Left cardiac atrium (tissue), 4 donors: ENCODE data around the gene CDC14A. TPM values are rescaled to one million over a fixed set of nuclear protein-coding genes. Genes with fewer than 3 reads are reported as not detected.

ENCODE experiments used
- ATAC-seq, 2 donors: fragments of 200-7000 bp; cut with Tn5 transposase; one replicate each; pipeline ENCODE4 v1.9.1; 2020; ENCODE audit warnings: mild to moderate bottlenecking in 2 of 2, moderate library complexity in 2 of 2
- DNase-seq: peaks from one replicate; pipeline ENCODE4 v3.0.0-alpha.2; 2020
- intact Hi-C, 2 donors: fragments of 100-400 bp; cut with DNase I; formaldehyde crosslinking; loops; one replicate each; pipeline versions ENCODE4 v1.14.1 to v1.15.1; 2022 to 2023
- total RNA-seq, 2 donors: library from RNA; stranded (reverse); fragmentation: NEBNext Ultra II Directional; extraction: Animal tissue kit (Norgen Biotek cat#: 25700); gene quantifications; one replicate each; pipeline ENCODE4 v1.2.1, GENCODE V29; 2021
- donor health status: DM: no; HTN: yes; CAD: no.
- donor health status: DM: no; HTN: yes; CAD: no; lungs with severe emphysema.
- donor health status: DM: yes; HTN: yes; CAD: no.
- donor health status: Dilated cardiomyopathy.

The CDC14A gene
- total RNA-seq, 2 donors from 2014 or later, result 4.5 to 4.7 TPM

GRCh38 chr1:100502052-100502792 lies 149.9 kb downstream of the CDC14A start:
- DNase-seq, result no peak
- ATAC-seq, result no peak
- intact Hi-C loops, result no loop called here

- ATAC-seq (no peak), DNase-seq (no peak)
- intact Hi-C loops, result no loop called here
Observed at GRCh38 chr1:100506217-100506616, 153.9 kb downstream of the CDC14A start.

- ATAC-seq, result no peak
- DNase-seq, result no peak
- intact Hi-C loops, result no loop called here
Observed at GRCh38 chr1:100510451-100510850, 158.1 kb downstream of the CDC14A start.

- ATAC-seq (peak in 1 of 2 donors; percentile 29), DNase-seq (no peak)
- intact Hi-C loops, result no loop called here
Observed at GRCh38 chr1:100511058-100511457, 158.8 kb downstream of the CDC14A start.

GRCh38 chr1:100511773-100512172 lies 159.5 kb downstream of the CDC14A start:
- DNase-seq (no peak), ATAC-seq (no peak)
- intact Hi-C loops, result no loop called here

GRCh38 chr1:100512803-100513352 lies 160.6 kb downstream of the CDC14A start:
- DNase-seq (no peak), ATAC-seq (no peak)
- intact Hi-C loops, result no loop called here

- intact Hi-C loops, result no loop called here
- no peak for ATAC-seq
- DNase-seq, result no peak
Observed at GRCh38 chr1:100516857-100517256, 164.6 kb downstream of the CDC14A start.

GRCh38 chr1:100517515-100517914 lies 165.2 kb downstream of the CDC14A start:
- DNase-seq (no peak), ATAC-seq (no peak)
- intact Hi-C loops, result no loop called here

GRCh38 chr1:100518023-100518422 lies 165.7 kb downstream of the CDC14A start:
- DNase-seq (no peak), ATAC-seq (no peak)
- intact Hi-C loops, result no loop called here

- ATAC-seq, result peak in 1 of 2 donors; percentile 12
- no peak for DNase-seq
- intact Hi-C loops, result no loop called here
Observed at GRCh38 chr1:100523038-100523652, 170.8 kb downstream of the CDC14A start.

- ATAC-seq (peak in 1 of 2 donors; percentile 12), DNase-seq (no peak)
- intact Hi-C loops, result no loop called here
Observed at GRCh38 chr1:100524355-100524754, 172.0 kb downstream of the CDC14A start.

- ATAC-seq (no peak), DNase-seq (no peak)
Observed at GRCh38 chr1:100526894-100527293, 174.6 kb downstream of the CDC14A start.

GRCh38 chr1:100528871-100529270 lies 176.6 kb downstream of the CDC14A start:
- no peak for DNase-seq
- ATAC-seq, result no peak
- intact Hi-C loops, result no loop called here

More at GRCh38 chr1:100526894-100527293, 174.6 kb downstream of the CDC14A start:
- intact Hi-C loops, result no loop called here

- DNase-seq (no peak), ATAC-seq (no peak)
- intact Hi-C loops, result no loop called here
Observed at GRCh38 chr1:100530141-100530540, 177.8 kb downstream of the CDC14A start.

- intact Hi-C loops, result no loop called here
- no peak for DNase-seq
Observed at GRCh38 chr1:100530880-100531487, 178.7 kb downstream of the CDC14A start.

GRCh38 chr1:100532645-100533044 lies 180.3 kb downstream of the CDC14A start:
- ATAC-seq (no peak), DNase-seq (no peak)
- intact Hi-C loops, result no loop called here

More at GRCh38 chr1:100530880-100531487, 178.7 kb downstream of the CDC14A start:
- peak; percentile 90 to 95 for ATAC-seq

- intact Hi-C loops, result no loop called here
- ATAC-seq, result no peak
- no peak for DNase-seq
Observed at GRCh38 chr1:100535264-100535663, 183.0 kb downstream of the CDC14A start.

- ATAC-seq (no peak), DNase-seq (no peak)
- intact Hi-C loops, result no loop called here
Observed at GRCh38 chr1:100536031-100536430, 183.7 kb downstream of the CDC14A start.

- ATAC-seq (peak; percentile 76 to 78), DNase-seq (peak; percentile 29)
- intact Hi-C loops, result no loop called here
Observed at GRCh38 chr1:100538913-100539835, 186.9 kb downstream of the CDC14A start.
